IMR-90 (cell line): ENCODE results near the gene REC114. TPM values are rescaled to one million over a fixed set of nuclear protein-coding genes. Genes with fewer than 3 reads are reported as not detected.
A peak's percentile ranks its signal among the peaks of the same experiment; 100 is the strongest.

Experiments
- ATAC-seq: fragments of 200-7000 bp; cut with Tn5 transposase; 2 replicates; pipeline ENCODE4 v1.9.1; 2020; ENCODE audit warnings: low read depth, mild to moderate bottlenecking, moderate library complexity
- BruUV-seq: library from RNA; stranded (reverse); fragments of 400-500 nt; replicated peaks from 2 replicates; lab custom pipeline; 2021; lab: Mats Ljungman, UMichigan
- CTCF ChIA-PET: fragments of 300-600 bp; formaldehyde crosslinking; extraction: SDS; loops from one replicate; lab custom pipeline; 2021; ENCODE audit warnings: antibody characterized with exemption; lab: Yijun Ruan, JAX
- POLR2A ChIA-PET: fragments of 300-600 bp; sonication (Branson Sonifier 250); formaldehyde crosslinking; loops from one replicate; lab custom pipeline; 2022; ENCODE audit warnings: antibody characterized with exemption; ENCODE audit not compliant: unreplicated experiment; lab: Charles Lee
- DNase-seq: peaks from one replicate; pipeline ENCODE4 v3.0.0; 2013
- H2AFZ ChIP-seq: replicated peaks from 2 replicates; pipeline ENCODE3; 2013; ENCODE audit warnings: low read length, mild to moderate bottlenecking; ENCODE audit not compliant: poor library complexity
- H2AK5ac ChIP-seq: 2 replicates; pipeline ENCODE4 v1.6.1; 2013; ENCODE audit warnings: low read depth, low read length, inconsistent platforms
- H2AK9ac ChIP-seq: replicated peaks from 2 replicates; pipeline ENCODE3; 2013; ENCODE audit warnings: mild to moderate bottlenecking, low read depth, low read length, moderate library complexity; ENCODE audit not compliant: poor library complexity
- H2BK120ac ChIP-seq: 2 replicates; pipeline ENCODE4 v1.6.1; 2013; ENCODE audit warnings: low read depth, low read length, inconsistent platforms
- H2BK15ac ChIP-seq: 3 replicates; pipeline ENCODE4 v1.6.1; 2013; ENCODE audit warnings: low read depth, low read length, inconsistent platforms
- H2BK20ac ChIP-seq: 2 replicates; pipeline ENCODE4 v1.6.1; 2013; ENCODE audit warnings: low read depth, mild to moderate bottlenecking, inconsistent platforms, low read length, moderate library complexity
- H2BK5ac ChIP-seq: 2 replicates; pipeline ENCODE4 v1.6.1; 2013; ENCODE audit warnings: mild to moderate bottlenecking, low read depth, low read length, inconsistent platforms; ENCODE audit not compliant: poor library complexity, severe bottlenecking
- H3K14ac ChIP-seq: replicated peaks from 2 replicates; pipeline ENCODE4 v1.6.1; 2013; ENCODE audit warnings: low read depth, low read length, inconsistent platforms
- H3K18ac ChIP-seq: 2 replicates; pipeline ENCODE4 v1.6.1; 2013; ENCODE audit warnings: low read depth, low read length, control low read depth
- H3K23ac ChIP-seq: 2 replicates; pipeline ENCODE4 v1.6.1; 2013; ENCODE audit warnings: low read depth, low read length, inconsistent platforms
- H3K27ac ChIP-seq: 2 replicates; pipeline ENCODE4 v1.5.1; 2013; ENCODE audit warnings: mild to moderate bottlenecking, control low read depth, low read length; ENCODE audit not compliant: insufficient read depth
- H3K27me3 ChIP-seq: 2 replicates; pipeline ENCODE4 v1.6.1; 2013; ENCODE audit warnings: low read length; ENCODE audit not compliant: control insufficient read depth, insufficient read depth
- H3K36me3 ChIP-seq: 2 replicates; pipeline ENCODE4 v1.6.1; 2013; ENCODE audit warnings: low read length, mixed read lengths; ENCODE audit not compliant: control insufficient read depth, insufficient read depth
- H3K4ac ChIP-seq: 2 replicates; pipeline ENCODE4 v1.6.1; 2013; ENCODE audit warnings: low read depth, low read length, inconsistent platforms
- H3K4me1 ChIP-seq: 2 replicates; pipeline ENCODE4 v1.6.1; 2013; ENCODE audit warnings: low read length, mixed read lengths; ENCODE audit not compliant: control insufficient read depth, insufficient read depth
- H3K4me2 ChIP-seq: 2 replicates; pipeline ENCODE4 v1.6.1; 2013; ENCODE audit warnings: low read depth, mild to moderate bottlenecking, control low read depth, low read length, moderate library complexity
- H3K4me3 ChIP-seq: 2 replicates; pipeline ENCODE4 v1.5.1; 2013; ENCODE audit warnings: low read depth, mild to moderate bottlenecking, control low read depth, low read length, moderate library complexity; ENCODE audit not compliant: insufficient read depth
- H3K56ac ChIP-seq: 2 replicates; pipeline ENCODE4 v1.6.1; 2013; ENCODE audit warnings: low read length, inconsistent platforms; ENCODE audit not compliant: insufficient read depth; ENCODE audit errors: extremely low read depth
- H3K79me1 ChIP-seq, 2 experiments: 2 replicates each; pipeline ENCODE4 v1.6.1; 2013; ENCODE audit warnings: low read length in 2 of 2, inconsistent platforms in 1 of 2, low read depth in 1 of 2
- H3K9ac ChIP-seq: 2 replicates; pipeline ENCODE4 v1.6.1; 2013; ENCODE audit warnings: low read depth, low read length, control low read depth
- H3K9me1 ChIP-seq: 2 replicates; pipeline ENCODE4 v1.6.1; 2013; ENCODE audit warnings: low read length, inconsistent platforms; ENCODE audit not compliant: insufficient read depth
- H3K9me3 ChIP-seq: 2 replicates; pipeline ENCODE4 v1.6.1; 2013; ENCODE audit warnings: low read length; ENCODE audit not compliant: control insufficient read depth, insufficient read depth
- H4K20me1 ChIP-seq: 2 replicates; pipeline ENCODE4 v1.6.1; 2013; ENCODE audit warnings: low read length, inconsistent platforms; ENCODE audit not compliant: insufficient read depth
- H4K5ac ChIP-seq: 2 replicates; pipeline ENCODE4 v1.6.1; 2013; ENCODE audit warnings: mild to moderate bottlenecking, low read depth, low read length, control low read depth
- H4K8ac ChIP-seq, 2 experiments: 2 replicates each; pipeline ENCODE4 v1.6.1; 2013; ENCODE audit warnings: low read depth in 2 of 2, low read length in 2 of 2, control low read depth in 1 of 2, inconsistent platforms in 1 of 2
- H4K91ac ChIP-seq: 2 replicates; pipeline ENCODE4 v1.6.1; 2013; ENCODE audit warnings: low read depth, low read length, inconsistent platforms; ENCODE audit not compliant: insufficient read depth
- FOS ChIP-seq: fragments of 150-350 bp; IDR thresholded peaks from 2 replicates; pipeline ENCODE4 v1.6.1; 2016; ENCODE audit warnings: low read depth, low read length
- MAFK ChIP-seq: IDR thresholded peaks from 2 replicates; pipeline ENCODE4 v1.6.1; 2012; ENCODE audit warnings: low read depth, low read length, improper control_type of control experiment
- WGBS, 2 experiments: methylation state at CpG; one replicate each; pipeline versions ENCODE4 v1.1.5 to v1.1.7; 2013; ENCODE audit warnings: missing lambda C conversion rate in 2 of 2; ENCODE audit not compliant: insufficient read length in 1 of 2; ENCODE audit errors: extremely low coverage in 2 of 2; 5-methylcytosine and 5-hydroxymethylcytosine counted together
- dilution Hi-C: fragments of 300-500 bp; cut with HindIII; formaldehyde crosslinking; loops from one replicate; pipeline ENCODE4 v1.14.3; 2018; ENCODE audit warnings: low sequenced_read_pairs; ENCODE audit not compliant: unreplicated experiment
- in situ Hi-C: fragments of 300-500 bp; cut with MboI; formaldehyde crosslinking; loops from 3 replicates; pipeline ENCODE4 v1.14.3; 2019; ENCODE audit warnings: low sequenced_read_pairs, inconsistent platforms, mixed read lengths
- intact Hi-C: fragments of 100-400 bp; cut with micrococcal nuclease; formaldehyde crosslinking; loops from 2 replicates; pipeline ENCODE4 v1.10.0; 2022
- polyA plus RNA-seq, 3 experiments: library from polyadenylated mRNA; depleted of rRNA; stranded (reverse); fragments of >200 nt; gene quantifications; 2 replicates each; pipeline ENCODE4 v1.2.3, GENCODE V29; 2012; ENCODE audit warnings: low replicate concordance in 1 of 3
- total RNA-seq: library from RNA; depleted of rRNA; stranded (reverse); fragments of >200 nt; gene quantifications from 2 replicates; pipeline ENCODE4 v1.2.3, GENCODE V29; 2012; rRNA removed

The REC114 gene
- total and polyA plus RNA-seq, 2 of the 4 experiments (the other 2 are of a cell fraction) = not detected

DNA sequence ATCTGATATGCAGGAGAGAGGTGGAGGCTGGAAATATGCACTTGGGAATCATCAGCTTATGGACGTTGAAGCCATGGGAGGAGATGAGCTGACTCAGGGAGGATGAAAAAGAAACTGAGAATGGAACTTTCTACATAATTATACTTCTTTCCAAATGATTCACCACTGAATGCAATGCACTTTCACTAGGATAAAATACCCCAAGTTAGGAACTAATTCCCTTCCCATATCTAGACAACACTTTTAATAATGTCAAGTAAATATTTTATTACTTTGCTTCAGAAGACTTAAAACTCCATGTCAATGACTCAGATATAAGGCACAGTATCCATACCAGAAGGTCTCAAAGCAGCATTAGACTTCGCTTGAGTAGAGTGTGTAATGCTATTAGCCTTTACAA lies 166.0 kb downstream of the REC114 start:
- no peak overlapping the region for H3K4ac ChIP-seq
- H2BK15ac ChIP-seq = no peak overlapping the region
- peaks cover 81% of the 10 kb centered on the region for H4K20me1 ChIP-seq
- peaks cover 13 to 70% of the 10 kb centered on the region in 2 experiments for H3K79me1 ChIP-seq
- in situ Hi-C loops = no loop called here
- DNase-seq = peak; percentile 77
- H3K9me1 ChIP-seq = peaks cover 25% of the 10 kb centered on the region
- WGBS, 2 experiments = no CpG with 5 or more reads among the region's 2 CpGs
- H3K27ac ChIP-seq = peak overlapping the region; percentile 42; the same call in 1 of the 2 replicates
- dilution Hi-C loops = no loop called here
- no peaks in the 10 kb centered on the region for H3K36me3 ChIP-seq
- H4K91ac ChIP-seq = no peak overlapping the region
- no peak overlapping the region for H2BK120ac ChIP-seq
- no peak overlapping the region for H2AK5ac ChIP-seq
- no TSS peak for BruUV-seq
- peak overlapping the region; percentile 54; the same call in 1 of the 2 replicates for H3K4me2 ChIP-seq
- ChIA-PET POLR2A (no interaction called here), CTCF (no interaction called here)
- TF ChIP-seq MAFK = peak; percentile 74
- no peak for TF ChIP-seq FOS
- H2BK20ac ChIP-seq = no peak overlapping the region
- H3K23ac ChIP-seq = no peak overlapping the region
- ATAC-seq = peak; percentile 92
- no peaks in the 10 kb centered on the region for H3K27me3 ChIP-seq
- no peak overlapping the region for H3K9ac ChIP-seq
- no peak overlapping the region for H4K5ac ChIP-seq
- no peak overlapping the region for H2AK9ac ChIP-seq
- H3K9me3 ChIP-seq = no peaks in the 10 kb centered on the region
- peaks cover 14% of the 10 kb centered on the region for H3K4me1 ChIP-seq
- intact Hi-C loops = no loop called here
- no peak overlapping the region for H3K56ac ChIP-seq
- H2AFZ ChIP-seq = no peak overlapping the region
- H3K14ac ChIP-seq = no peak overlapping the region
- H4K8ac ChIP-seq = no peak overlapping the region
- H3K18ac ChIP-seq = no peak overlapping the region; the same call in 1 of the 2 replicates
- peak overlapping the region; percentile 57 for H2BK5ac ChIP-seq
- no peak overlapping the region for H3K4me3 ChIP-seq

Other genes starting within 250 kb of the REC114 start
- not detected in 2 replicates for gene HCN4, start 74.2 kb upstream of the REC114 start, total RNA-seq
- gene HCN4, start 74.2 kb upstream of the REC114 start, polyA plus RNA-seq (2012; rRNA removed) = not detected in 2 replicates
- gene NPTN, start 190.2 kb downstream of the REC114 start, total RNA-seq = 150 and 171 TPM in 2 replicates
- gene NPTN, start 190.2 kb downstream of the REC114 start, polyA plus RNA-seq (2012; rRNA removed) = 268 and 329 TPM in 2 replicates
- 30.8 and 37.5 TPM in 2 replicates for gene CD276, start 241.2 kb downstream of the REC114 start, total RNA-seq
- 149 and 150 TPM in 2 replicates for gene CD276, start 241.2 kb downstream of the REC114 start, polyA plus RNA-seq (2012; rRNA removed)